ENCODE data around the gene C19orf47.

C19orf47 gene

DNA sequence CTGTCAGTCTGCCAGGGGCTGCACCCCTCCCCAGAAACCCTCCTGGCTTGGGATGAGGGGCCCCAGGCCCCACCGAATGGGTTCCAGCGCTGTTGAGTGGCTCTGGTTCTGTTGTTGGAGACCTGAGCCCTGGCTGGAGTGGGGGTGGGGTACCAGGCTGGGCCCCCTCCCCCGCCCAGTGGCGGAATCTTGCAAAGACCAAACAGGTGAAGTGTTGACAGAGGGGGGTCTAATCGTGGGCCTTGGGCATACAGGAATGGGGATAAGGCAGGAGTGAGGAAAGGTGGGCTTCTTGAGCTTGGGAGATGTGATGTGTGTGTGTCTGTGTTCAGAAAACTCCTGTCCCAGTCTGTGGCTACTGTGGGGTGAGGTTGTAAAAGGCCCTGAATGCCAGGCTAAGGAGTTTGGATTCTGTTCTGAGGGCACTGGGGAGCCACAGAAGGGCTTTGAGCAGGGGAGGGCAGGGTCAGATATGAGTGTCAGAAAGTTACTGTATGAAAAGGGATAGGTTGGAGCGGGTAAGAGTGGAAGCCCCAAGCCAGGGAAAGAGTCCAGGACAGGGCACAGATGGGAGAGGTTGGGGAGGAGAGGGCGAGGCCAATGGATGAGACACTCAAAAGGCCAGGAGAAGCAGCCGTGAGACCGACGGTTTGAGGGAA lies 42.0 kb upstream of the C19orf47 start, which contains the start of gene HIPK4:
HIPK4 (minus strand) TSS at position 98 of the 659 bp plus-strand sequence. CDS start 279 bp downstream, outside the sequence.
- H3K4me3 ChIP-seq (ENCODE audit: low read depth, low read length), result no peak within 1 kb of the TSS
- no peaks in the 10 kb centered on the region for H3K27me3 ChIP-seq (ENCODE audit: control insufficient read depth, insufficient read depth, low read length)
- no peak within 1 kb of the TSS for H2AFZ ChIP-seq
- no peaks in the 10 kb centered on the region for H3K36me3 ChIP-seq (ENCODE audit: control insufficient read depth, insufficient read depth, low read length)
- H3K4me2 ChIP-seq (ENCODE audit: low read length), result no peak within 1 kb of the TSS
- H3K4me1 ChIP-seq, result peaks cover 10% of the 10 kb centered on the region
- TF ChIP-seq, protein P1, sequence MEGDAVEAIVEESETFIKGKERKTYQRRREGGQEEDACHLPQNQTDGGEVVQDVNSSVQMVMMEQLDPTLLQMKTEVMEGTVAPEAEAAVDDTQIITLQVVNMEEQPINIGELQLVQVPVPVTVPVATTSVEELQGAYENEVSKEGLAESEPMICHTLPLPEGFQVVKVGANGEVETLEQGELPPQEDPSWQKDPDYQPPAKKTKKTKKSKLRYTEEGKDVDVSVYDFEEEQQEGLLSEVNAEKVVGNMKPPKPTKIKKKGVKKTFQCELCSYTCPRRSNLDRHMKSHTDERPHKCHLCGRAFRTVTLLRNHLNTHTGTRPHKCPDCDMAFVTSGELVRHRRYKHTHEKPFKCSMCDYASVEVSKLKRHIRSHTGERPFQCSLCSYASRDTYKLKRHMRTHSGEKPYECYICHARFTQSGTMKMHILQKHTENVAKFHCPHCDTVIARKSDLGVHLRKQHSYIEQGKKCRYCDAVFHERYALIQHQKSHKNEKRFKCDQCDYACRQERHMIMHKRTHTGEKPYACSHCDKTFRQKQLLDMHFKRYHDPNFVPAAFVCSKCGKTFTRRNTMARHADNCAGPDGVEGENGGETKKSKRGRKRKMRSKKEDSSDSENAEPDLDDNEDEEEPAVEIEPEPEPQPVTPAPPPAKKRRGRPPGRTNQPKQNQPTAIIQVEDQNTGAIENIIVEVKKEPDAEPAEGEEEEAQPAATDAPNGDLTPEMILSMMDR (IDR thresholded peaks at IDR 0.05), result no peak
- H3K79me2 ChIP-seq, result no peaks in the 10 kb centered on the region
- no peak within 1 kb of the TSS for H3K9ac ChIP-seq
- H3K27ac ChIP-seq, result no peak within 1 kb of the TSS
- H3K9me3 ChIP-seq (ENCODE audit: control insufficient read depth, low read length), result no peaks in the 10 kb centered on the region

DNA sequence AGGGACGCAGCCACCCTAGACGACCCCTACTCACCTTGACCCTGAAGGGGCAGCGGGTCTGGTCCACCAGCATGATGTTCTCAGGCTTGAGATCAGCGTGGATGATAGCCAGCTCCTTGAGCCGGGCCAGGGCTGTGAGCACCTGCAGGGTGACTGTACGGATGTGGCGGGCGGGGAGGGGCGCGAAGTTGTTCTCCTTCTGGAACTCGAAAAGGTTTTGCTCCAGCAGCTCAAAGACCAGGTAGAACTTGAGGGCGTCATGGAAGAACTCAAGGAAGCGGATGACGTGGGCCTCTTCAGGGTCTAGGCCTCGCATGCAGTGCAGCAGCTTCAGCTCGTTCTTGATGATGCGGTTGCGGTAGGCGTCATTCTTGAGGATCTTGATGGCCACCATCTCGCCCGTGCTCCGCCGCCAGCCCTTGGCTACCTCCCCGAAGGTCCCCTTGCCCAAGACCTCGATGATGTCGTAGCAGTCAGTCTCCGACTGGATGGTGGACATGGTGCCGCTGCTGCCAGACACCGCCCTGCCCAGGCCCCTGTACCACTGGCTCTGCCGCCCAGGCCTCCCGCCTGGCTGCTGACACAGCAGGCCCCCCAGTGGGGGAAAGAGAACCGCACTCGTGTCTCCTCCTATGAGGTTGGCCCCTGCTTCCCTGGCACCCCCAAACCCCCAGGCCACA lies 41.3 kb upstream of the C19orf47 start:
- Histone ChIP-seq H3K79me2 (no peaks in the 10 kb centered on the region), H3K9ac (no peak overlapping the region), H3K9me3 (ENCODE audit: control insufficient read depth, low read length) (no peaks in the 10 kb centered on the region), H3K4me2 (ENCODE audit: low read length) (no peak overlapping the region), H3K36me3 (ENCODE audit: control insufficient read depth, insufficient read depth, low read length) (no peaks in the 10 kb centered on the region), H3K4me1 (peaks cover 10% of the 10 kb centered on the region), H3K27me3 (ENCODE audit: control insufficient read depth, insufficient read depth, low read length) (no peaks in the 10 kb centered on the region), H2AFZ (no peak overlapping the region), H3K27ac (no peak overlapping the region), H3K4me3 (ENCODE audit: low read depth, low read length) (no peak overlapping the region)
- TF ChIP-seq, protein P1 (IDR thresholded peaks at IDR 0.05), result no peak

DNA sequence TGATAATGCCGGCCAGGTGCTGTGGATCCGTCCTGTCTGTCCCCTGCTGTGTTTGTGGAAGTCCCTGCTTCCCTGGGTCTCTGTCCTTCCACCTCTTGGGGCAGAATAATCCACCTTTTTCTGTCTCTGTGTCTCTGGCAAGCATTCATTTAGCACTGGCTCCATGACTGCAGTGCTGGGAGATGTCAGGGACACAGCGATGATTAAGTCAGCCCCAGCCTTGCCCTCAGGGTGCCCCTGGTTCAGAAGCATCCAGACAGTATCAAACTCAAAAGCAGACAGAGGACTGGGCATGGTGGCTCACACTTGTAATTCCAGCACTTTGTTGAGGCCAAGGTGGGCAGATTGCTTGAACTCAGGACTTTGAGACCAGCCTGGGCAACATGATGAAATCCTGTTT lies 40.3 kb upstream of the C19orf47 start:
- Histone ChIP-seq H3K9ac (no peak overlapping the region), H3K4me1 (peaks cover 10% of the 10 kb centered on the region), H3K4me3 (ENCODE audit: low read depth, low read length) (no peak overlapping the region), H3K36me3 (ENCODE audit: control insufficient read depth, insufficient read depth, low read length) (no peaks in the 10 kb centered on the region), H3K79me2 (no peaks in the 10 kb centered on the region), H3K9me3 (ENCODE audit: control insufficient read depth, low read length) (no peaks in the 10 kb centered on the region), H3K4me2 (ENCODE audit: low read length) (no peak overlapping the region), H3K27ac (no peak overlapping the region), H3K27me3 (ENCODE audit: control insufficient read depth, insufficient read depth, low read length) (no peaks in the 10 kb centered on the region), H2AFZ (no peak overlapping the region)
- TF ChIP-seq, protein P1 (IDR thresholded peaks at IDR 0.05), result no peak

DNA sequence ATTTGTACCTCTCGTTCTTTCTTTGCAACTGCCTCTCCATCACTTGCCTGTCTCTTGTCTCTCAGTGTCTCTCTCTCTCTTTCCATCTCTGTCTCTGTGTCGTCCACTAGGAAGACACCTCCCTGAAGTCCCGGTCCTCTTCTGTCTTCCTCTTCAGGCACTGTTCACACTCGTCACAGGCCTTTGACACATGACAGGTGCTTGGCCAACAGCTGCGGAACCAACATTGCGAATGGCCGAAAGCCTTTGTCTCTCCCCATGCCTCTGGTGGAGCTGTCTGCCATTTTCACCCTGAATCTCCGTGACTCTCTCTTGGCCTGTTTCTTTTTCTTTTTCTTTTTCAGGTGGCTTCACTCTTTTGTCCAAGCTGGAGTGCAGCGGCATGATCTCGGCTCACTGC lies 39.0 kb upstream of the C19orf47 start:
- no peak overlapping the region for H3K9ac ChIP-seq
- no peak overlapping the region for H3K27ac ChIP-seq

More for the DNA sequence above, 39.0 kb upstream of the C19orf47 start:
- TF ChIP-seq, protein P1 (IDR thresholded peaks at IDR 0.05), result no peak
- Histone ChIP-seq H3K79me2 (no peaks in the 10 kb centered on the region), H3K4me1 (no peaks in the 10 kb centered on the region), H3K27me3 (ENCODE audit: control insufficient read depth, insufficient read depth, low read length) (no peaks in the 10 kb centered on the region), H2AFZ (no peak overlapping the region), H3K4me2 (ENCODE audit: low read length) (no peak overlapping the region), H3K9me3 (ENCODE audit: control insufficient read depth, low read length) (no peaks in the 10 kb centered on the region), H3K36me3 (ENCODE audit: control insufficient read depth, insufficient read depth, low read length) (no peaks in the 10 kb centered on the region), H3K4me3 (ENCODE audit: low read depth, low read length) (no peak overlapping the region)

All from parathyroid adenoma (tissue), 2 donors.